GM23338 (cell line): ENCODE results near the gene AOPEP. TPM values are rescaled to one million over a fixed set of nuclear protein-coding genes. Genes with fewer than 3 reads are reported as not detected.

Source experiments
- ATAC-seq: fragments of 200-7000 bp; cut with Tn5 transposase; 3 replicates; pipeline ENCODE4 v1.9.1; 2020
- DNase-seq: peaks from one replicate; pipeline ENCODE4 v3.0.0-alpha.2; 2015; ENCODE audit warnings: low spot score
- H2AFZ ChIP-seq: fragments of 200-600 bp; sonication (generic); 2 replicates; pipeline ENCODE4 v1.8.0; 2016; ENCODE audit warnings: antibody characterized with exemption, mild to moderate bottlenecking, moderate library complexity
- H3F3A ChIP-seq: fragments of 200-600 bp; sonication (generic); replicated peaks from 2 replicates; pipeline ENCODE4 v1.8.0; 2017; ENCODE audit warnings: antibody characterized with exemption, mixed run types, low read depth
- H3K27ac ChIP-seq: fragments of 200-600 bp; sonication (generic); 2 replicates; pipeline ENCODE4 v1.6.1; 2016; ENCODE audit warnings: low read depth
- H3K27me3 ChIP-seq: fragments of 200-600 bp; sonication (generic); 2 replicates; pipeline ENCODE4 v1.8.0; 2016; ENCODE audit warnings: mild to moderate bottlenecking, mixed run types, moderate library complexity; ENCODE audit not compliant: insufficient read depth
- H3K36me3 ChIP-seq: fragments of 200-600 bp; sonication (generic); 2 replicates; pipeline ENCODE4 v1.8.0; 2016; ENCODE audit warnings: mild to moderate bottlenecking; ENCODE audit not compliant: insufficient read depth
- H3K4me1 ChIP-seq: fragments of 200-600 bp; sonication (generic); 2 replicates; pipeline ENCODE4 v1.8.0; 2016; ENCODE audit warnings: mild to moderate bottlenecking, moderate library complexity; ENCODE audit not compliant: insufficient read depth
- H3K4me2 ChIP-seq: fragments of 200-600 bp; sonication (generic); 2 replicates; pipeline ENCODE4 v1.7.1; 2017; ENCODE audit warnings: mixed run types
- H3K4me3 ChIP-seq: fragments of 200-600 bp; sonication (generic); 2 replicates; pipeline ENCODE4 v1.6.1; 2016; ENCODE audit warnings: mixed run types
- H3K79me2 ChIP-seq: fragments of 200-600 bp; sonication (generic); replicated peaks from 2 replicates; pipeline ENCODE4 v1.8.0; 2017; ENCODE audit warnings: mild to moderate bottlenecking; ENCODE audit not compliant: insufficient read depth
- H3K9me2 ChIP-seq: fragments of 200-600 bp; sonication (generic); 2 replicates; pipeline ENCODE4 v1.8.0; 2017; ENCODE audit not compliant: insufficient read depth
- H4K20me1 ChIP-seq: fragments of 200-600 bp; sonication (generic); replicated peaks from 2 replicates; pipeline ENCODE4 v1.8.0; 2017; ENCODE audit warnings: mild to moderate bottlenecking; ENCODE audit not compliant: insufficient read depth
- H3K27ac Mint-ChIP-seq: 2 replicates; pipeline ENCODE4 v1.8.0; 2020; ENCODE audit warnings: inconsistent platforms, mild to moderate bottlenecking, moderate library complexity, mixed read lengths
- H3K27me3 Mint-ChIP-seq: 3 replicates; pipeline ENCODE4 v1.8.0; 2022; ENCODE audit warnings: low read depth, mild to moderate bottlenecking, moderate library complexity, mixed read lengths, inconsistent platforms; ENCODE audit not compliant: insufficient read depth, poor library complexity
- H3K36me3 Mint-ChIP-seq: 3 replicates; pipeline ENCODE4 v1.8.0; 2021; ENCODE audit warnings: low read depth, mild to moderate bottlenecking, inconsistent platforms, moderate library complexity, mixed read lengths
- H3K4me1 Mint-ChIP-seq: 3 replicates; pipeline ENCODE4 v1.8.0; 2020; ENCODE audit warnings: mild to moderate bottlenecking, inconsistent platforms, mixed read lengths
- H3K4me3 Mint-ChIP-seq: 3 replicates; pipeline ENCODE4 v1.8.0; 2021; ENCODE audit warnings: moderate library complexity, mild to moderate bottlenecking, inconsistent platforms, mixed read lengths
- H3K9me3 Mint-ChIP-seq: 3 replicates; pipeline ENCODE4 v1.8.0; 2020; ENCODE audit warnings: moderate library complexity, mild to moderate bottlenecking, inconsistent platforms, mixed read lengths
- CTCF ChIP-seq, 2 experiments: fragments of 200-600 bp in 1 of 2; sonication (generic) in 1 of 2; conservative IDR thresholded peaks; 2 replicates each; pipeline versions ENCODE4 v1.5.1 to v1.6.1; 2016 to 2017; ENCODE audit warnings: antibody characterized with exemption in 2 of 2, low read depth in 2 of 2, mild to moderate bottlenecking in 2 of 2, moderate library complexity in 1 of 2
- ETS1 ChIP-seq: IDR thresholded peaks from 2 replicates; pipeline ENCODE4 v1.6.1; 2016; ENCODE audit warnings: antibody characterized with exemption
- EZH2 ChIP-seq: fragments of 200-600 bp; sonication (generic); IDR thresholded peaks from one replicate; pipeline ENCODE4 v1.8.0; 2017; ENCODE audit warnings: antibody characterized with exemption, mild to moderate bottlenecking, low read depth; ENCODE audit not compliant: unreplicated experiment
- NANOG ChIP-seq: IDR thresholded peaks from 2 replicates; pipeline ENCODE4 v1.6.1; 2016; ENCODE audit warnings: antibody characterized with exemption, borderline replicate concordance
- POLR2AphosphoS5 ChIP-seq: IDR thresholded peaks from 2 replicates; pipeline ENCODE4 v1.6.1; 2016; ENCODE audit warnings: antibody characterized with exemption, low read depth
- REST ChIP-seq: IDR thresholded peaks from one replicate; pipeline ENCODE4 v1.6.1; 2018; ENCODE audit warnings: antibody characterized with exemption; ENCODE audit not compliant: unreplicated experiment
- ZNF331 ChIP-seq: fragments of 250-450 bp; sonication (Bioruptor Pico); IDR thresholded peaks from 2 replicates; pipeline ENCODE4 v1.5.0; 2020; ENCODE audit warnings: low read depth, mild to moderate bottlenecking, moderate library complexity
- ZNF462 ChIP-seq: fragments of 250-450 bp; sonication (Bioruptor Pico); IDR thresholded peaks from 2 replicates; pipeline ENCODE4 v1.5.0; 2020; ENCODE audit warnings: mild to moderate bottlenecking, moderate library complexity
- polyA plus RNA-seq: library from polyadenylated mRNA; unstranded; fragments of >200 nt; fragmentation: Nextera tagmentation; extraction: Ambion mirVana; gene quantifications from 2 replicates; pipeline ENCODE4 v1.2.1, GENCODE V29; 2016
- total RNA-seq: library from RNA; depleted of rRNA; stranded (reverse); fragments of >200 nt; shearing (Covaris generic); gene quantifications from 2 replicates; pipeline ENCODE4 v1.2.3, GENCODE V29; 2014

Gene AOPEP
- total and polyA plus RNA-seq, 2 experiments from 2014 or later: 7.0 to 16.5 TPM

- no peak overlapping the region for H3K4me3 ChIP-seq
- H2AFZ ChIP-seq: no peak overlapping the region
- 0 out of 2 replicates have a peak overlapping the region, but pooled peaks have one; percentile 24 for H3K27ac Mint-ChIP-seq
- H3K4me1 Mint-ChIP-seq: peaks cover 45% of the 10 kb centered on the region
- no peaks in the 10 kb centered on the region for H3K9me2 ChIP-seq
- H3K36me3 ChIP-seq: no peaks in the 10 kb centered on the region
- H3K79me2 ChIP-seq: no peaks in the 10 kb centered on the region
- H3K4me3 Mint-ChIP-seq: no peak overlapping the region
- H3K27me3 Mint-ChIP-seq: peaks cover 9% of the 10 kb centered on the region
- H3K4me2 ChIP-seq: no peak overlapping the region
- H4K20me1 ChIP-seq: no peaks in the 10 kb centered on the region
- H3K27ac ChIP-seq: no peak overlapping the region
- no peak for ATAC-seq
- H3K36me3 Mint-ChIP-seq: no peaks in the 10 kb centered on the region
- no peak for TF ChIP-seq ETS1
- no peak for TF ChIP-seq REST
- TF ChIP-seq NANOG: no peak
- no peak for TF ChIP-seq POLR2AphosphoS5
- no peak for TF ChIP-seq EZH2
- no peak for TF ChIP-seq ZNF331 (CRISPR knock-in tag)
- H3F3A ChIP-seq: no peaks in the 10 kb centered on the region
- H3K9me3 Mint-ChIP-seq: no peaks in the 10 kb centered on the region
- no peak for DNase-seq
- H3K27me3 ChIP-seq: no peaks in the 10 kb centered on the region
- peaks cover 18% of the 10 kb centered on the region for H3K4me1 ChIP-seq
These were observed 331.8 kb downstream of the AOPEP start for GRCh38 chr9:95058121-95058785.

- Mint-ChIP-seq H3K4me1 (peaks cover 50% of the 10 kb centered on the region), H3K27ac (no peak overlapping the region), H3K36me3 (no peaks in the 10 kb centered on the region), H3K27me3 (peaks cover 12% of the 10 kb centered on the region), H3K9me3 (no peaks in the 10 kb centered on the region), H3K4me3 (no peak overlapping the region)
- DNase-seq (no peak), ATAC-seq (no peak)
- Histone ChIP-seq H3K27me3 (no peaks in the 10 kb centered on the region), H3K4me3 (no peak overlapping the region), H3K79me2 (no peaks in the 10 kb centered on the region), H3K4me1 (peaks cover 18% of the 10 kb centered on the region), H2AFZ (no peak overlapping the region), H3K36me3 (no peaks in the 10 kb centered on the region), H3K9me2 (no peaks in the 10 kb centered on the region), H3F3A (no peaks in the 10 kb centered on the region), H3K4me2 (no peak overlapping the region), H4K20me1 (no peaks in the 10 kb centered on the region), H3K27ac (no peak overlapping the region)
- no peak for TF ChIP-seq ZNF462 (CRISPR knock-in tag)
- TF ChIP-seq NANOG: no peak
- TF ChIP-seq CTCF (conservative IDR thresholded peaks at IDR 0.05; ENCODE audit: low read depth in 2 of 2): no peak
These were observed 332.4 kb downstream of the AOPEP start for GRCh38 chr9:95058795-95059386.
